Measurements from ENCODE around the gene CERS6.

CERS6 gene

GRCh38 chr2:168723275-168723899 is 267.3 kb downstream of the CERS6 start:
- POLR2A ChIA-PET: no interaction called here
- CTCF ChIA-PET: interaction anchor here (0.7 kb wide), 1 partner anchor 13 kb away, joined by 4 read pairs; no protein-coding TSS in a partner anchor
- no peak for DNase-seq (ENCODE audit: extremely low spot score)
- no peak for TF ChIP-seq SP1 (IDR thresholded peaks at IDR 0.05)
- TF ChIP-seq L3MBTL2 (conservative IDR thresholded peaks at IDR 0.05): no peak
- TF ChIP-seq LEF1 (IDR thresholded peaks at IDR 0.05; ENCODE audit: borderline replicate concordance): no peak
- TF ChIP-seq ARNT (IDR thresholded peaks at IDR 0.05): no peak
- TF ChIP-seq SUZ12 (IDR thresholded peaks at IDR 0.05): no peak
- TF ChIP-seq ZNF384 (IDR thresholded peaks at IDR 0.05): no peak
- no peak for TF ChIP-seq FOXK2 (IDR thresholded peaks at IDR 0.05)
- TF ChIP-seq ELF4 (IDR thresholded peaks at IDR 0.05): no peak
- no peak for TF ChIP-seq HDGF (IDR thresholded peaks at IDR 0.05; ENCODE audit: borderline replicate concordance)
- no peak for TF ChIP-seq NFRKB (IDR thresholded peaks at IDR 0.05)
- no peak for TF ChIP-seq FOXA1 (IDR thresholded peaks at IDR 0.05)
- TF ChIP-seq, protein P1, sequence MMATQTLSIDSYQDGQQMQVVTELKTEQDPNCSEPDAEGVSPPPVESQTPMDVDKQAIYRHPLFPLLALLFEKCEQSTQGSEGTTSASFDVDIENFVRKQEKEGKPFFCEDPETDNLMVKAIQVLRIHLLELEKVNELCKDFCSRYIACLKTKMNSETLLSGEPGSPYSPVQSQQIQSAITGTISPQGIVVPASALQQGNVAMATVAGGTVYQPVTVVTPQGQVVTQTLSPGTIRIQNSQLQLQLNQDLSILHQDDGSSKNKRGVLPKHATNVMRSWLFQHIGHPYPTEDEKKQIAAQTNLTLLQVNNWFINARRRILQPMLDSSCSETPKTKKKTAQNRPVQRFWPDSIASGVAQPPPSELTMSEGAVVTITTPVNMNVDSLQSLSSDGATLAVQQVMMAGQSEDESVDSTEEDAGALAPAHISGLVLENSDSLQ (IDR thresholded peaks at IDR 0.05): no peak
- no peak for TF ChIP-seq FOXM1 (IDR thresholded peaks at IDR 0.05; ENCODE audit: borderline replicate concordance)
- no peak for TF ChIP-seq CTBP1 (IDR thresholded peaks at IDR 0.05; ENCODE audit: borderline replicate concordance)
- no peak for TF ChIP-seq TARDBP (IDR thresholded peaks at IDR 0.05)
- TF ChIP-seq BHLHE40 (IDR thresholded peaks at IDR 0.05; ENCODE audit: borderline replicate concordance): no peak

DNA sequence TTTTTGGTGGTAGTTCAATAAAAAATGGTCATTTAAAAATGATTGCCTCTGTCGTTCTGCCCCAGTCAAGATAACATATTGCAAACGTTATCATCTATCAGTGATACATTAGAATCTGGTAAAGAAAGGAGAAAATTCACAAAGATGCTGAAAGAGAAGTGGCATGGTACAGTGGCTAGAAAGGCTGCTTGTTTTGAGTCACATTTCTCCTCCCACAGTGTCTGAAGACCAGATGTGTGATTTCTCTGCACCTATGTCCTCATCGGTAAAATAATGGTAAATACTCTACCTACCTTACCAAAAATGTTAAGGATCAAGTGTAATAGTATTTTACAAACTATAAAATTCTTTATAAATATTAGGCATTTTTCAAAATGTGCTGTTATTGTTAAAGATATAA is 270.3 kb downstream of the CERS6 start:
- ChIA-PET CTCF (no interaction called here), POLR2A (no interaction called here)
- TF ChIP-seq SUZ12 (IDR thresholded peaks at IDR 0.05) (no peak), NFRKB (IDR thresholded peaks at IDR 0.05) (no peak), SP1 (IDR thresholded peaks at IDR 0.05) (no peak), HDGF (IDR thresholded peaks at IDR 0.05; ENCODE audit: borderline replicate concordance) (no peak), ZNF384 (IDR thresholded peaks at IDR 0.05) (no peak), ARNT (IDR thresholded peaks at IDR 0.05) (no peak), TARDBP (IDR thresholded peaks at IDR 0.05) (no peak), L3MBTL2 (conservative IDR thresholded peaks at IDR 0.05) (no peak), FOXA1 (IDR thresholded peaks at IDR 0.05) (no peak), FOXM1 (IDR thresholded peaks at IDR 0.05; ENCODE audit: borderline replicate concordance) (no peak), BHLHE40 (IDR thresholded peaks at IDR 0.05; ENCODE audit: borderline replicate concordance) (no peak), CTBP1 (IDR thresholded peaks at IDR 0.05; ENCODE audit: borderline replicate concordance) (no peak), ELF4 (IDR thresholded peaks at IDR 0.05) (no peak), FOXK2 (IDR thresholded peaks at IDR 0.05) (no peak), LEF1 (IDR thresholded peaks at IDR 0.05; ENCODE audit: borderline replicate concordance) (no peak)
- TF ChIP-seq, protein P1 (IDR thresholded peaks at IDR 0.05): no peak
- no peak for DNase-seq (ENCODE audit: extremely low spot score)

- TF ChIP-seq HDGF (IDR thresholded peaks at IDR 0.05; ENCODE audit: borderline replicate concordance) (no peak), FOXA1 (IDR thresholded peaks at IDR 0.05) (no peak), ELF4 (IDR thresholded peaks at IDR 0.05) (no peak), BHLHE40 (IDR thresholded peaks at IDR 0.05; ENCODE audit: borderline replicate concordance) (no peak), TARDBP (IDR thresholded peaks at IDR 0.05) (no peak), ZNF384 (IDR thresholded peaks at IDR 0.05) (no peak), FOXM1 (IDR thresholded peaks at IDR 0.05; ENCODE audit: borderline replicate concordance) (no peak), CTBP1 (IDR thresholded peaks at IDR 0.05; ENCODE audit: borderline replicate concordance) (no peak), SP1 (IDR thresholded peaks at IDR 0.05) (no peak), SUZ12 (IDR thresholded peaks at IDR 0.05) (no peak), LEF1 (IDR thresholded peaks at IDR 0.05; ENCODE audit: borderline replicate concordance) (no peak), L3MBTL2 (conservative IDR thresholded peaks at IDR 0.05) (no peak), NFRKB (IDR thresholded peaks at IDR 0.05) (no peak), ARNT (IDR thresholded peaks at IDR 0.05) (no peak), FOXK2 (IDR thresholded peaks at IDR 0.05) (no peak)
- TF ChIP-seq, protein P1 (IDR thresholded peaks at IDR 0.05): no peak
- no peak for DNase-seq (ENCODE audit: extremely low spot score)
- CTCF ChIA-PET: no interaction called here
- POLR2A ChIA-PET: no interaction called here
Observed at GRCh38 chr2:168727904-168728470, 271.9 kb downstream of the CERS6 start.

GRCh38 chr2:168729455-168729854 is 273.4 kb downstream of the CERS6 start:
- CTCF ChIA-PET: no interaction called here
- POLR2A ChIA-PET: no interaction called here
- no peak for TF ChIP-seq BHLHE40 (IDR thresholded peaks at IDR 0.05; ENCODE audit: borderline replicate concordance)
- TF ChIP-seq, protein P1 (IDR thresholded peaks at IDR 0.05): no peak
- TF ChIP-seq NFRKB (IDR thresholded peaks at IDR 0.05): no peak
- TF ChIP-seq TARDBP (IDR thresholded peaks at IDR 0.05): no peak
- no peak for TF ChIP-seq ZNF384 (IDR thresholded peaks at IDR 0.05)
- TF ChIP-seq L3MBTL2 (conservative IDR thresholded peaks at IDR 0.05): no peak
- TF ChIP-seq FOXK2 (IDR thresholded peaks at IDR 0.05): no peak

GRCh38 chr2:168730344-168730743 is 274.3 kb downstream of the CERS6 start:
- POLR2A ChIA-PET: no interaction called here
- TF ChIP-seq ZNF384 (IDR thresholded peaks at IDR 0.05) (no peak), LEF1 (IDR thresholded peaks at IDR 0.05; ENCODE audit: borderline replicate concordance) (no peak), FOXK2 (IDR thresholded peaks at IDR 0.05) (no peak), FOXA1 (IDR thresholded peaks at IDR 0.05) (no peak), FOXM1 (IDR thresholded peaks at IDR 0.05; ENCODE audit: borderline replicate concordance) (no peak), SUZ12 (IDR thresholded peaks at IDR 0.05) (no peak)
- DNase-seq (ENCODE audit: extremely low spot score): no peak
- CTCF ChIA-PET: no interaction called here

More at GRCh38 chr2:168729455-168729854, 273.4 kb downstream of the CERS6 start:
- DNase-seq (ENCODE audit: extremely low spot score): no peak

All from HEK293T (cell line).